Heart left ventricle (tissue), 16 donors: ENCODE results near the gene CDK19. TPM values are rescaled to one million over a fixed set of nuclear protein-coding genes. Genes with fewer than 3 reads are reported as not detected.

Experiments used
- ATAC-seq, 4 donors: fragments of 200-7000 bp; cut with Tn5 transposase; one replicate each; pipeline ENCODE4 v1.9.1; 2020 to 2022; ENCODE audit warnings: moderate library complexity in 4 of 4, mild to moderate bottlenecking in 3 of 4, moderate number of reproducible peaks in 1 of 4
- DNase-seq, 5 donors: peaks; one replicate each; pipeline ENCODE4 v3.0.0-alpha.2; 2020
- H3K27ac ChIP-seq, 12 donors: fragments of 200-600 bp; sonication (generic) in 4 of 12; one replicate each; pipeline versions ENCODE4 v1.5.0 to v1.8.0; 2016 to 2022; ENCODE audit warnings: mild to moderate bottlenecking in 2 of 12
- H3K27me3 ChIP-seq, 9 donors: fragments of 200-600 bp; sonication (generic) in 2 of 9; one replicate each; pipeline versions ENCODE4 v1.5.1 to v1.8.0; 2016 to 2022; ENCODE audit warnings: mild to moderate bottlenecking in 3 of 9
- H3K36me3 ChIP-seq, 9 donors: fragments of 200-600 bp; sonication (generic) in 2 of 9; one replicate each; pipeline versions ENCODE4 v1.5.0 to v1.8.0; 2018 to 2022; ENCODE audit warnings: mild to moderate bottlenecking in 2 of 9
- H3K4me1 ChIP-seq, 12 donors: fragments of 200-600 bp; sonication (generic) in 4 of 12; one replicate each; pipeline versions ENCODE4 v1.5.0 to v1.8.0; 2016 to 2022; ENCODE audit warnings: mild to moderate bottlenecking in 3 of 12
- H3K4me3 ChIP-seq, 12 donors: fragments of 200-600 bp; sonication (generic) in 4 of 12; one replicate each; pipeline versions ENCODE4 v1.5.0 to v1.8.0; 2017 to 2022; ENCODE audit warnings: mild to moderate bottlenecking in 9 of 12, moderate library complexity in 4 of 12
- H3K9me3 ChIP-seq, 12 donors: fragments of 200-600 bp; sonication (generic) in 4 of 12; one replicate each; pipeline versions ENCODE4 v1.5.0 to v1.8.0; 2016 to 2022; ENCODE audit warnings: mild to moderate bottlenecking in 1 of 12
- POLR2A ChIP-seq, 2 donors: fragments of 450-650 bp; IDR thresholded peaks; one replicate each; pipeline ENCODE4 v1.6.1; 2017; ENCODE audit warnings: antibody characterized with exemption in 2 of 2, mild to moderate bottlenecking in 2 of 2, moderate library complexity in 2 of 2
- WGBS, 4 donors: extraction: QIAGEN DNeasy Blood & Tissue Kit in 2 of 4; methylation state at CpG; one replicate each; pipeline versions ENCODE4 v1.1.5 to v1.1.7; 2013 to 2018; 5-methylcytosine and 5-hydroxymethylcytosine counted together
- intact Hi-C, 10 donors: fragments of 100-400 bp; cut with DNase I; formaldehyde crosslinking; loops; one replicate each; pipeline versions ENCODE4 v1.11.1 to v1.14.2; 2022
- polyA plus RNA-seq, 2 donors: library from polyadenylated mRNA; stranded (reverse); fragments of 200-250 nt; gene quantifications; one replicate each; pipeline ENCODE4 v1.2.3, GENCODE V29; 2013
- total RNA-seq, 9 donors: library from RNA; depleted of rRNA in 2 of 9; stranded (reverse); fragments of >200 nt in 2 of 9; fragmentation: NEBNext Ultra II Directional in 3 of 9; extraction: Animal tissue kit (Norgen Biotek cat#: 25700) in 3 of 9; gene quantifications; one replicate each; pipeline versions ENCODE4 v1.1.0 to v1.2.4, GENCODE V29; 2016 to 2023
- TF ChIP-seq, protein P1 (sequence below), 12 donors: fragments of 200-600 bp; sonication (generic) in 4 of 12; IDR thresholded peaks; one replicate each; pipeline versions ENCODE4 v1.5.0 to v1.8.0; 2018 to 2022; ENCODE audit warnings: antibody characterized with exemption in 12 of 12, mild to moderate bottlenecking in 5 of 12
- donor health status: ischemic (EF 13 %, LVEDD 7.1; RV severe dilation, severe dysfunction).
- donor health status: healthy with polysubstance abuse.
- donor health status: DM: no; HTN: yes; CAD: no.
- donor health status: DM: no; HTN: no; CAD: no.
- donor health status: ischemic (EF 25% LVEDD 6.9; RV normal size, moderate dysfunction).
- donor health status: ischemic (EF 25% LVEDD 5.7; RV mildly dilated, moderate dysfunction).
- donor health status: healthy.
- donor health status: DM: yes; HTN: yes; CAD: no.
- donor health status: ischemic (EF 35%, LVEDD 5.7; RV mildly dilated, moderate dysfunction).
- donor health status: nonischemic (EF 11% LVEDD 7.7; RV severe dilation, severe dysfunction).
- donor health status: DM: yes; HTN: yes; CAD: no.
- donor health status: PGD.
- donor health status: ischemic (EF 29% LVEDD 5.4; RV normal size, mild dysfunction).
- donor health status: nonischemic (EF 23%, LVEDD 6.1; RV moderate dilation, normal function).

The CDK19 gene
- total and polyA plus RNA-seq, 11 donors: 3.8 to 16.3 (median 8.3) TPM

DNA sequence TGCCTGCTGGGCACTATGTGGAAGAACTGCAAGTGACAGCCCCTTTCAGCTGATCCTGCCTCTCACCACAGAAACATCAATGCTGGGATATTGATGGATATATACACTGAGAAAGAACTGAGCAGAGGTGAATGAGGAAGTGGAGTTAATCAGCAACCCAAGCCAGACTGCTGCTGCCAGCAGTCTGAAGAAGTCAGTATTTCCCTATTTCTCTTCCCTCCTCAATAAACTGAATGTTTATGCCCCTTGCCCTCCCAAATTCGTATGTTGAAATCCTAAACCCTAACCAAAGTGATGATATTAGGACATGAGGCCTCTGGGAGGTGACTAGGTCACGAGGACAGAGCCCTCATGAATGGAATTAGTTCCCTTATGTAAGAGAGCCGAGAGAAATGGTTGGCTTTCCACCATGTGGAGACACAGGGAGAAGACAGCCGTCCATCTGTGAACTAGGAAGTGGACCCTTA lies 76.3 kb downstream of the CDK19 start:
- ATAC-seq (peak in 3 of 4 donors; percentile 70 to 82 (median 74)), DNase-seq (peak in 1 of 5 donors; percentile 28)
- intact Hi-C loops: no loop called here
- no peak for TF ChIP-seq POLR2A (IDR thresholded peaks at IDR 0.05)
- TF ChIP-seq, protein P1, sequence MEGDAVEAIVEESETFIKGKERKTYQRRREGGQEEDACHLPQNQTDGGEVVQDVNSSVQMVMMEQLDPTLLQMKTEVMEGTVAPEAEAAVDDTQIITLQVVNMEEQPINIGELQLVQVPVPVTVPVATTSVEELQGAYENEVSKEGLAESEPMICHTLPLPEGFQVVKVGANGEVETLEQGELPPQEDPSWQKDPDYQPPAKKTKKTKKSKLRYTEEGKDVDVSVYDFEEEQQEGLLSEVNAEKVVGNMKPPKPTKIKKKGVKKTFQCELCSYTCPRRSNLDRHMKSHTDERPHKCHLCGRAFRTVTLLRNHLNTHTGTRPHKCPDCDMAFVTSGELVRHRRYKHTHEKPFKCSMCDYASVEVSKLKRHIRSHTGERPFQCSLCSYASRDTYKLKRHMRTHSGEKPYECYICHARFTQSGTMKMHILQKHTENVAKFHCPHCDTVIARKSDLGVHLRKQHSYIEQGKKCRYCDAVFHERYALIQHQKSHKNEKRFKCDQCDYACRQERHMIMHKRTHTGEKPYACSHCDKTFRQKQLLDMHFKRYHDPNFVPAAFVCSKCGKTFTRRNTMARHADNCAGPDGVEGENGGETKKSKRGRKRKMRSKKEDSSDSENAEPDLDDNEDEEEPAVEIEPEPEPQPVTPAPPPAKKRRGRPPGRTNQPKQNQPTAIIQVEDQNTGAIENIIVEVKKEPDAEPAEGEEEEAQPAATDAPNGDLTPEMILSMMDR (IDR thresholded peaks at IDR 0.05): no peak
- Histone ChIP-seq H3K36me3 (peaks cover 0 to 40% (median 5%) of the 10 kb centered on the region in 9 donors), H3K4me1 (peaks cover 0 to 8% (median 0%) of the 10 kb centered on the region in 12 donors), H3K27me3 (no peaks in the 10 kb centered on the region), H3K9me3 (peaks cover 0 to 35% (median 22%) of the 10 kb centered on the region in 12 donors), H3K27ac (peak overlapping the region in 1 of 12 donors; percentile 59), H3K4me3 (no peak overlapping the region)
- 84 to 90% (median 86%) methylated on average over 4 of the region's 4 CpGs for WGBS, 4 donors

DNA sequence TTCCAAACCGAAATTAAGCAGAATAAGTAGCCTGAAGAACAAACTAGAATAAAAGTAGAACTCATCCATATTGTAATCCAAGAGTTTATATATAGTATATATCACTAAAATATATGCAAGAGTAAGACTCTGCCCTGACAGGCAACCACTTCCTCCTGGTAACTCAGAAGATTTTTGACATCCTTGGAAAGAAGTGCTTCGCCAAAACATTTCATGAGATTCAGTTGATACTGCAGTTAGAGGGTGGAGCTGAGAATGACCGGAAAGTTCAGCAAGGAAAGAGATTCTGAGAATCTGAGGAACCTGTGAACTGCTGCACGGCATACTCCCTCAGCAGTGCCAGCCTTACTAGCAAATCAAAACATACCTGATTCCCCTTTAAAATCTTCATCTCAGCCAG lies 79.6 kb downstream of the CDK19 start:
- H3K4me3 ChIP-seq: no peak overlapping the region
- H3K9me3 ChIP-seq: peaks cover 0 to 6% (median under 1%) of the 10 kb centered on the region in 12 donors
- WGBS, 4 donors: 92 to 97% (median 95%) methylated on average over 4 of the region's 4 CpGs
- peaks cover 0 to 8% (median 0%) of the 10 kb centered on the region in 12 donors for H3K4me1 ChIP-seq
- intact Hi-C loops: no loop called here
- DNase-seq (no peak), ATAC-seq (no peak)
- no peak overlapping the region for H3K27ac ChIP-seq
- H3K27me3 ChIP-seq: no peaks in the 10 kb centered on the region
- TF ChIP-seq POLR2A (IDR thresholded peaks at IDR 0.05): no peak
- TF ChIP-seq, protein P1 (IDR thresholded peaks at IDR 0.05): no peak
- peaks cover 0 to 9% (median 0%) of the 10 kb centered on the region in 9 donors for H3K36me3 ChIP-seq

DNA sequence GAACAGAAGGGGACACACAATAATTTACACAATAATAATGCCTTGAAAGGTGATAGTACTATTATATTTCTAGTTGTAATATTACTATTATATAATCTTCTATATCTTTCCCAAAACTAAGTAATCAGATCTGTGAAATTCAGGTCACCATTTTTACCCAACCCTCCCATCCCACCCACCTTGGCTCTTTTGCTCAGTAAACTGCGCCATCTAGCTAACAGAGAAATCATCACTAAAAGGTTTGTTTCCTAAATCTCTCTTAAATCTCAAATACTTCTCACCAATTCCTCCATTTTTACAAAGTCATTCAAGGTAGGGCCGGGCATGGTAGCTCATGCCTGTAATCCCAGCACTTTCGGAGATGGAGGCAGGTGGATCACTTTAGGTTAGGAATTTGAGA lies 83.4 kb downstream of the CDK19 start:
- intact Hi-C loops: loop anchor here in 1 of 10 donors (2.0 kb wide), 1 partner anchor 79 kb away; no protein-coding TSS in a partner anchor
- no peak for TF ChIP-seq POLR2A (IDR thresholded peaks at IDR 0.05)
- TF ChIP-seq, protein P1 (IDR thresholded peaks at IDR 0.05): no peak
- 94 to 99% (median 97%) methylated on average over 3 of the region's 3 CpGs for WGBS, 4 donors
- no peaks in the 10 kb centered on the region for H3K9me3 ChIP-seq
- no peak overlapping the region for H3K4me3 ChIP-seq
- H3K4me1 ChIP-seq: peaks cover 0 to 5% (median 0%) of the 10 kb centered on the region in 12 donors
- H3K36me3 ChIP-seq: peaks cover 0 to 9% (median 0%) of the 10 kb centered on the region in 9 donors
- no peak for ATAC-seq
- H3K27ac ChIP-seq: no peak overlapping the region
- no peak for DNase-seq
- no peaks in the 10 kb centered on the region for H3K27me3 ChIP-seq

DNA sequence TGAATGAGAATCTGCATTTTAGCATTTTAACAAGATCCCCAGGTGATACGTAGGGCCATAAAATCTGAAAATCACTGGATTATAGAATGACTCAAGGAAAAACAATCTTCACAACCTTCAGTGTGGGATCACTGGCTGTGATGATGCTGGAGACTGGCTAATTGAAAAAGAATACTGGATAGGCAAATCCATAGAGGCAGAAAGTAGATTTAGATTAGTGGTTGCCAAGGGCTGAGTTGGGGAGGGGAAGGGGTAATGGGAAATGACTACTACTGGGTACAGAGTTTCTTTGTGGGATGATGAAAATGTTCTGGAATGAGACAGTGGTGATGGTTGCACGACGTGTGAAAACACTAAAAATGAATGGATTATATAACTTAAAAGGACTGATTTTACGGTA lies 84.1 kb downstream of the CDK19 start:
- ATAC-seq (no peak), DNase-seq (no peak)
- H3K27me3 ChIP-seq: no peaks in the 10 kb centered on the region
- no peaks in the 10 kb centered on the region for H3K9me3 ChIP-seq
- 93 to 96% (median 96%) methylated on average over 4 of the region's 4 CpGs for WGBS, 4 donors
- TF ChIP-seq, protein P1 (IDR thresholded peaks at IDR 0.05): no peak
- no peak for TF ChIP-seq POLR2A (IDR thresholded peaks at IDR 0.05)
- intact Hi-C loops: no loop called here
- peaks cover 0 to 5% (median 0%) of the 10 kb centered on the region in 12 donors for H3K4me1 ChIP-seq
- H3K27ac ChIP-seq: no peak overlapping the region
- peaks cover 0 to 8% (median 0%) of the 10 kb centered on the region in 9 donors for H3K36me3 ChIP-seq
- H3K4me3 ChIP-seq: no peak overlapping the region
